HG03354 (cell line): ENCODE data around the gene SLC17A4.
"Not testable (repeated sequence)": the region's sequence is repeated elsewhere in the genome, so short reads cannot be mapped to it uniquely, and the experiment has no call there.

Experiments
- ATAC-seq: cut with Tn5 transposase; IDR thresholded peaks from one replicate; pipeline ENCODE4 v1.9.1; 2021; ENCODE audit warnings: mild to moderate bottlenecking; ENCODE audit not compliant: unreplicated experiment, poor library complexity, severe bottlenecking

SLC17A4 gene

GRCh38 chr6:25748601-25749517 is 5.7 kb upstream of the SLC17A4 start:
- ATAC-seq, result not testable (repeated sequence)

GRCh38 chr6:25749837-25750236 is 4.7 kb upstream of the SLC17A4 start:
- ATAC-seq, result no peak

GRCh38 chr6:25750906-25751305 is 3.6 kb upstream of the SLC17A4 start:
- ATAC-seq, result no peak

GRCh38 chr6:25753079-25753478 is 1.5 kb upstream of the SLC17A4 start:
- ATAC-seq, result no peak

DNA sequence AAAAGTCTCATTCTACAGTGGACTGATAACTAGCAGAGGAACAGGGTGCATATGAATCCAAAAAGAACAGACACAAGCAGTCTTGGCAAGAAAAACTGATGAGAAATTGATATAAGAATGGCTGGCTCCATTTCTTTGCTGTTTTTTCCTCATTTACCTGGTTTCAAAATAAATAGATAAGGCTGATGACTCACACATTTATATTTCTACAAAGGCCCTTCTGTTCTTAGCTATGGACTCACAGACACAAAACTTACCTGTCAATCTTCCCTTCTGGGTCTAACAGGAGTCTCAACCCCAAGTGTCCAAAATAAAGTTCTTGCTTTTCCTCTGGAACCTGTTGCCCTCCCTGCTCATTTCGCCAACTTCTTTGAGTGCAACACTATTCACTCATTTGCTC is 941 bp downstream of the SLC17A4 start:
- no peak for ATAC-seq

- ATAC-seq, result no peak
These were observed 2.1 kb downstream of the SLC17A4 start for GRCh38 chr6:25756382-25757363.

GRCh38 chr6:25757936-25758642 is 3.5 kb downstream of the SLC17A4 start:
- no peak for ATAC-seq

GRCh38 chr6:25764611-25765010 is 10.1 kb downstream of the SLC17A4 start:
- ATAC-seq, result no peak

DNA sequence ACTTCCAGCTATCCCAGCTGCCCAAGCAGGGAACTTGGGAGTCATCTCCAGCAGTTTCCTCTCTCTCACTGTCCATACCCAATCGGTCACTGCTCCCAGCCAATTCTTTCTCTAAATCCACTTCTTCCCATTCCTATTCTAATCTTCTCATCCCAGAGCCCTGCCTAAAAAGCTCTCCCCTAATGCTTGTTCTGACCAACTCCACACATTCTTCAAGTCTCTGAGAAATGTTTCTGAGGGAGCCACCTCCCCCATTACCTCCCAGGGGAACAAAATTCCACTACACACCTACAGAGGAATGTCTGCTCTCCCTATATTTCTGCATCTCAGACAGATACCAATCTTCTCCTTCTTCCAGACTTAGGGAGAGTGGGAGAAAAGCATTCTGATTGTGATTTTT is 14.0 kb downstream of the SLC17A4 start:
- ATAC-seq, result no peak

DNA sequence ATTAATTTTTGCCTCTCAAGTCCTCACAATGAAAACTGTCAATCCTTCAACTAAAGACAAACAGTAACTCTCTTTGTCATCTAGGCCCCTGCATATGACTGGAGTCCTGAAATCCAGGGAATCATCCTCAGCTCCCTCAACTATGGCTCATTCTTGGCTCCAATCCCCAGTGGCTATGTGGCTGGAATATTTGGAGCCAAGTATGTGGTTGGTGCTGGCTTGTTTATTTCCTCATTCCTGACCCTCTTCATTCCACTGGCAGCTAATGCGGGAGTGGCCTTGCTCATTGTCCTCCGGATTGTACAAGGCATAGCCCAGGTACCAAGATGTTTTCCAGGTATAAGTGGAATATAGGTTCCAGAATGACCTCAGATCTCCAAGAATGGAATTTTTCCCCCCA is 15.4 kb downstream of the SLC17A4 start:
- no peak for ATAC-seq

DNA sequence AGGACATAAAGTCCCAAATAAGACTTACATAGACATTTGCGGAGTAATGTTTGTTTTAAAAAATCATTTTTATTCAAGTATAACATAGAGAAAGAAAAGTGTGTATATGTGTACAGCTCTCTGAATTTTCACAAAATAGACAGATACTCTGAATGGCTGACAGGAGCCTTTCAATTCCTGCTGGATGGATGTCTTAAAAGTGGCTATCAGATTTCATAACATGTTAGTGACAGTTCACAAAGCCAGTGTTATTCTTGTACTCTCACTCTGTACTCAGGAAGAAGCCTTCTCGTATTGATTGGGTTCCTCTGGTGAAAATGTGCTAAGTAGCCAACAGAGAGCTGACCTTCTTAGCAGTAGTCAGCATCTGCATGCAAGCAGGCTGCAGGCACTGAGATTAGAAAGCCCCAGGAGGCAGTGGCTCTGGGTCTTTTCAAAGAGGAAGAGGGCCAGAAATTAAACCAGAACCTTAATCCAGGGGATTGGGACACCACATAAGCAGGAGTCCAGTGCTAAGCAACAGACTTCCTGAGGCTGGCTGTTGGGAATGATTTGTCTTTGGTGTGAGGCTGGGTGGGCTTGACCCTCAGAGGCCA is 19.7 kb downstream of the SLC17A4 start:
- ATAC-seq, result no peak

DNA sequence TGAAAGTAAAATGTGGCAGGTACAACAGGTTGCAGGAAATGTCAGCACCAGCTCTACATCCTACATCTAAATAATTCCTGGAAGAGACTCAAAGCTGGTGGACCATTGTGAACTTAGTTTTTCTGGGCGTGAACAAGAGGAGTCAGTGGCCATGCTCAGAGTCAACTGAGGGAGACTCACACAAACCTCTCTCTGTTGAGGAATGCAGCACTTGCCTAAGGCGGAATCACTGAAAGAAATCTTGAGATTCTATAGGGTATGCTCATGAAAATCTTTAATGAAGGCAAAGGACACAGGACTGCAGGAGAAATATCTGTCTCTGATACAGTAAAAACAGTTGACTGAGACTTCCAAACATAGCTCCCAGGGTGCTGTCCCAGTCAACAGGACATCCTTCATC is 22.5 kb downstream of the SLC17A4 start:
- ATAC-seq, result no peak

GRCh38 chr6:25777856-25778649 is 23.5 kb downstream of the SLC17A4 start:
- no peak for ATAC-seq

DNA sequence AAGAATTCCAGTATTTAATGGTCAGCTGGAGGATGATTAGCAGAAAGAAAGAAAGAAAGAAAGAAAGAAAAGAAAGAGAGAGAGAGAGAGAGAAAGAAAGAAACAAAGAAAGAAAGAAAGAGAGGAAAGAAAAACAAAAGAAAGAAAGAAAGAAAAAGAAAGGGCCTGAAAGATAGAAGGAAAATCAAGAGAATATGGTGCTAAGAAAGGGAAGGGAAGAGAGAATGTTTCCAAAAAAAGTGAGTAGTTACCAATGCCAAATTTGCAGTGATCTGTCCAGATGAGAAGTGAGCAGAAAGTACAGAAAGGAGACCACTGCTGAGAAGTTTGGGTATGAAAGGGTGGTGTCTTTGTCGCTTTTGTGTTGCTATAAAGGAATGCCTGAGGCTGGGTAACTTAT is 26.6 kb downstream of the SLC17A4 start:
- ATAC-seq, result no peak

GRCh38 chr6:25787428-25787827 is 32.9 kb downstream of the SLC17A4 start:
- no peak for ATAC-seq

DNA sequence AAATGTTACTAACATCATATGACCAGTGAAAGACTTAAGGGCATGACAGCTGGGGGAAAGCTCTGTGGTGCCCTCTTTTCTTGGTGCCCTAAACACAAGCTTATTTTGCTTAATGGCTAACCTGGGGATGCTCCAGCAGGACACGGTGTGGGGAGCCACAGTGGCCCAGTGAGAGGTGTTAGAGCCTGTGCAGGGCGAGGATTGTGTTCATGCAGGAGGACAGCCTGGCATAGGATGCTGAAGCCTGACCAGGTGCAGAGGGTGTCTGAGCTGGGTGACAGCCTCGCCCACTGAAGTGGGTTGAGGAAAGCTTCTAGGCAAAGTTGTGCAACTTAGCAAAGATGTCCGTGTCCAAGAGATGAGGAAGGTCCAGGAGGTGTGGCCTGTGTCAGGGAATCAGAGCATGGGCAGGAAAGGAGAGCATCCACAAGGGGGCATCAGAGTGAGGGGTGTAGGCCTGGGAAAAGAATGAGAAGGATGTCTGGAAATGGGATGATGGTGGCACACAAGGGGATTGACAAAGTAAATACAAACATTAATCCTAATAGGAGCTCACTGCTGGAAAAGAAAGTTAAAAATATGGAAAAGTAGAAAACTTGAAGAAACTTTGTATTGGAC is 33.9 kb downstream of the SLC17A4 start:
- no peak for ATAC-seq

DNA sequence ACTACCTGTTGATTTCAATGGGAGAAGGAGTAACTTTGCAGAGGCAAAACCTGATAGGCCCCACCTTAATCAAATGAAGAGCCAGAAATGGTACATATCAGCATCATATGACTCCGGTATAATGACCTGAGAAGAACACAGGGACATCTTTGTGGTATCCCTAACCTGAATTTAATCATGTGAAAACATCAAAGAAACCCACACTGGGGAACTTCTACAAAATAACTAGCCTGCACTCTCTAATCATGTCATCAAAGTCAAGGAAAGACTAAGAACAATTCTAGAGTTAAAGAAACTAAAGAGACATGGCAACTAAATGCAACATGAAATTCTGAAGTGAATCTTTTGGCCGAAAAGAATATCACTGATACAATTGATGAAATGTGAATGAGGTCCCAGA is 34.9 kb downstream of the SLC17A4 start:
- ATAC-seq, result no peak

DNA sequence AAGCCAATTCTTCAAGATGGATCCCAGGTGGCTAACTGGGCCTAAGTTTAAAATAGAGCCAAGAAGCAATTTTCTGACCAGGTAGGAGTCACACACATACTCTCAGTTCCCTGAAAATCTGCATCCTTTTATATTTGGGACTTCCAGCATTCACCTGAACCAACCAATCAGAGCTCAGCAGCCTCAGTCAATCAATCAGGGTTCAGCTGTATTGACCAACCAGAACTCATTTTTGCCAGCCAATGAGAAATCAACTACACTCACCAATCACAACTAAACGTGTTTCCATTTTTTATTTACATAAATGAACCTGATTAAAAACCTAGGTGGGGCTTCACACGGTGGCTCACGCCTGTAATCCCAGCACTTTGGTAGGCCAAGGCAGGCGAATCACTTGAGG is 37.5 kb downstream of the SLC17A4 start:
- no peak for ATAC-seq
